ENCODE results near the gene PCDH9. TPM values are rescaled to one million over a fixed set of nuclear protein-coding genes. Genes with fewer than 3 reads are reported as not detected.
A peak's percentile ranks its signal among the peaks of the same experiment; 100 is the strongest.
"Not testable (repeated sequence)": the region's sequence is repeated elsewhere in the genome, so short reads cannot be mapped to it uniquely, and the experiment has no call there.

Gene PCDH9
- polyA plus RNA-seq, 1 donor = 2.1 TPM

DNA sequence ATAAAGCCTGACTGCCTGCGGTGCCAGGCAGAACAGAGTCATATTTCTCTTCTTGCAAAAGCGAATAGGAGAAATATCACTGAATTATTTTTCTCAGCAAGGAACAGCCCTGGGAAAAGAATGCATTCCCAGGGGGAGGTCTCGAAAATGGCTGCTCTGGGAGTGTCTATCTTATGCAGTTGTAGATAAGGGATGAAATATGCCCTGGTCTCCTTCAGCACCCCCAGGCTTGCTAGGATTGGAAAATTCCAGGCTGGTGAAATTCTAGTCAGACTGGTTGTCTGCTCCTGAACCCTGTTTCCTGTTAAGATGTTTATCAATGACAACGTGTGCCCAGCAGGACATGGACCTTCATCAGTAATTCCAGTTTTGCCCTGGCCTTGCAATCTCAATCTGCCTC, 469.5 kb downstream of the PCDH9 start:
- not testable (repeated sequence) for DNase-seq (ENCODE audit: low read depth)

DNA sequence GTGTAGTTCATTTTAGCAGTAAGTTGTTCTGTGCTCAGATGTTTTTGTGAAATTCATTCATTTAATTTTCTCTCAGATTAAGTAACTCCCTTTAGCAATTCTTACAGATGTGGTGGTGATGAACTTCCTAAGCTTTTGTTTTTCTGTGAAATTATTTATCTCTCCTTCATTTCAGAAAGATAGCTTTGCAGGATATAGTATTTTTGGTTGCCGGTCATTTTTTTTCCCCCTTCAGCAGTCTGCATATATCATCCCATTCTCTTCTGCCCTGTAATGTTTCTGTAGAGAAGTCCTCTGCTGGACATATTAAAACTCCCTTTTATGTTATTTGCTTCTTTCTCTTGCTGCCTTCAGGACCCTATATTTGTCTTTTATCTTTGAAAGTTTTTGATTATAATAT, 470.2 kb downstream of the PCDH9 start:
- no peak for DNase-seq (ENCODE audit: low read depth)

DNA sequence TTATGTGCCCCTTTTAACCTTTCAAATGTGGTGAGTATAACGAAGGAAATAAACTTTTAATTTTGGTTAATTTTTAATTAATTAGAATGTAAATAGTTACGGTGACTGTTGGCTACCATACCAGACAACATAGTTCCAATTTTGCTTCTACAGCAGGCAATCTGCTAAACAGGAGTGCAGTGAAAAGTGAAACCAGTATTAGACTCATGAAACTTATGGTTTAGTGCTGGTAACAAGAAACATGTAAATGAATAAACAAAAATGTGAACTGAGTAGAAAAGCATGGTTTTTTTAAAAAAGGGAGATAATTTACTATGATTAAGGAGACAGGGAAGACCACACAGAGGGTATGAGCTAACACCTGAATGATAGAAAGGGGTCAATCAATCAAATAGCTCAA, 478.4 kb downstream of the PCDH9 start:
- DNase-seq (ENCODE audit: low read depth) = no peak

DNA sequence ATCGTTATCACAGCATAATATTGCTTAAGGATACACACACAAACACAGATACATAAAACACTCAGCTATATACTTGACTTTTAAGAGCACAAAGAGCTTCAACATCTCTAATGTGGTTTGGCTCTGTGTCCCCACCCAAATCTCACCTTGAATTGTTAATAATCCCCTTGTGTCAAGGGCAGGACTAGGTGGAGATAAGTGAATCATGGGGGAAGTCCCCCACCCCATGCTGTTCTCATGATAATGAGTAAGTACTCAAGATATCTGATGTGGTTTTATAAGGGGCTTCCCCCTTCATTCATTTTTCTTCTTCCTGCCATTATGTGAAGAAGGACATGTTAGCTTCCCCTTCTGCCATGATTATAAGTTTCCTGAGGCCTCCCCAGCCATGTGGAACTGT, 481.4 kb downstream of the PCDH9 start:
- no peak for DNase-seq (ENCODE audit: low read depth)

DNA sequence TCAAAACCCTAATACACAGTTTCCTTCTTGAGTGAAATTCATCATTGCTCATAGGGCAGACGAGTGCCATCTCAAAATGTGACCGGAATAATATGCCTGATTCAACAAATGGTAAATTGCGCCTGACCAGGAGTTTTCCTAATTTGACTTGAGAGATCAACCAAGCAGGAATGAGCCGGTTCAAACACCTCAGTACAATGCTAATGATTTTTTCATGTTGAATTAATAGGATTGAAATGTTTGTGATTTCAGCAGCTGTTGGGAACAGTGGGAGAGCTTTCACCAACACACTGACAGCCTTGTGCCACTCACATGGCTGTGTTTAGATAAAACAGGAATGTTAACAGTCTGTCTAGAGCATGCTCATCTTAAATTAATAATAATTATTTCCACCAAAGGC, 484.8 kb downstream of the PCDH9 start:
- no peak for DNase-seq (ENCODE audit: low read depth)

DNA sequence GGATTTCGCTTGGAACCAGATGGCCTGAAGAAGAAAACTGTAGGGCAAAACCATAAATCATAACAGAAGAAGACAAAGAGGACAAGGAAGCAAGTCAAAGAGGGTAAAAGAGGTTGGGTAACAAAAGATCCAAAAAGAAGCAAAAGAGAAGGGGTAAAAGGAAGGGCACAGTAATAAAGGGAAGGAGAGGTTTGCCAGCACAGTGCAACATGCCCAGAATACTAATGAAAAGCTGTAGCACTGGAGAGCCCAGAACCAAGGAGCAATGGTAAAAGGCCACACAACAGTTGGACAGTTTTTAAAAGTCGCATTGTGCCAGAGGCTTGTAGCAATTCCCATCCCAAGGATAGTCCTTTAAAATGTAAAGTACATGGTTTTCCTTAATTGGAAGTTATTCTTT, 506.6 kb downstream of the PCDH9 start:
- DNase-seq (ENCODE audit: low read depth) = no peak

DNA sequence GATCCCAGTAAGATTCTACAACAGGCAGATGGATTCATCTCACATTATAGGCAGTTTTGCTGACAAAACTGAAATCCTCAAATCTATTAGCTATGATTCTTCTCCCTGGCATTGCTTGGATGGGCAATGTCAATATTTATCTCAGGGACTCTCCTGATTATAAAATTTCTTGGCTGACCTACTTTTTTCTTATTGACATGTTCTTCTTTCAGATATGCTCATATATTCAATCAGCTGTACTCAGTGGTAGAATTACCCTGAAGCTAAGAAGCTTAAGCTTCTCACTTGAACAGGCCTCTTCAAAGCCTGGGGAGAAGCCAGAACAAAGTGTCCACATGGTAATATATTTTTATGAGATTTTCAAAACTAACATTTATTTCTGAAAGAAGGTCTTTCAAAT, 513.6 kb downstream of the PCDH9 start:
- no peak for DNase-seq (ENCODE audit: low read depth)

DNA sequence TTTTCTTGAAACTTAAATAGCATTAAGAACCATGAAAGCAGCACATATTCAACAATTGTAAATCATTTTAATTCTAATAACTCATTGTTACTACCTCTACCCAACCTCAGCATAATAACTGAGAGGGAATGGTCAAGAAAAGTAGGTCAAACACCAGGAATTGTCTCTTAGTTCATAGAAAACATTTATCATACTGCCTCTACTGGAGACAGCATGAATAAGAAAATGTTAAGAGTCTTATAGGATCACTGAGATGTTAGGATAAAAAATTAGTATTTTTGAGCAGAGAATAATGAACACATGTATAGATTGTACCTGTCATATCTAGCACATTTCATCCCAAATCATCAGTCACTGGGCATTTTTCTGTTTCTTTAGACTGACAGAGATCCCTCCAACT, 515.3 kb downstream of the PCDH9 start:
- DNase-seq (ENCODE audit: low read depth) = no peak

DNA sequence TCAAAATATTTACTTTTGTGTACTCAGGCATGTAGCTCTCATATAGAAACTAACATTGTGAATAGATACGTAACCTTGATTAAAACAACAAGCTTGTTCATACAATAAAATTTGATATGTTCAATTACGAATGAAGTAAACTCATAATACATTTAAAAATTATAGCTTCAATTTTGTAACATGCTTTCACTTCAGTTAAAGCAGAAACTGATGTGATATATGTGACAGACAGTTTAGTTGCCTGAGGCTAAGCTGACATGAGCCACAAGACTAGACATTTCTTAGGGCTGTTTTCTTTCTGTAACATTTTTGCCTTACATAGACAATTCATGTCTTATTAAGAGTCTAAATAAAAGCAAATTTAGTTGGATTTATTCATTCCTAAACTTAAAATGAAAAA, 526.0 kb downstream of the PCDH9 start:
- DNase-seq (ENCODE audit: low read depth) = no peak

DNA sequence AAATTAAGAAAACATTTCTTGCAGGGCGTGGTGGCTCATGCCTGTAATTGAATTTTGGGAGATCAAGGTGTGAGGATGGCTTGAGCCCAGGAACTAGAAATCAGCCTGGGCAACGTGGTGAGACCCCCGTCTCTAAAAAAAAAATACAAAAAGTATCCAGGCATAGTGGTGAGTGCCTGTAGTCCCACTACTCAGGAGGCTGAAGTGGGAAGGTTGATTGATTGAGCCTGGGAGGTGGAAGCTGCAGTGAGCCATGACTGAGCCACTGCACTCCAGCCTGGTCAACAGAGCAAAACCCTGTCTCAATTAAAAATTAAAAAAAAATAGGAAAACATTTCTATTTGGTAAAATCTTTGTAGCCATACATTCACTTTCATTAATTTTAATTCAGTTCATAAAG, 526.5 kb downstream of the PCDH9 start:
- DNase-seq (ENCODE audit: low read depth) = no peak

DNA sequence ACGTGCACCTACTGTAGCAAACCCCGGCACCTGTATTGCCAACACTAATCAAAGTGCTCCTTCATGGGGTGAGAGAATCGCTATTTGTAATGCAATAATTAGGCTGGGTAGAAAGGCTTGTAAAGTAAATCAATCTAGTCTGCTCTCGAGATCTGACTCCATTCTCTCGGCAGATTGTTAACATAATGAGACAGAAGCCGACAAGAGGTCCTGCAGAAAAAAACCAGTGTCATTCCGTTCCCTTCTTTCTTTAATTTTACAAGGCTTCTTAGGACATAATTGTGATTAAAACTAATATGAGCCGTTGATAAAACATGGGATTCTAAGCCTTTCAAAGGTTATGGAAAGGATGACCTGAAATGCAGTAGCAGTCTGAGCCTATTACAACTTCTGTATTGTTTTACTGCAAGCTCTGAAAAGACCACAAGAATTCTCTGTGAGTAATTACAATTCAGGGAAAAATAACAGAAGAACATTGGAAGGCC, 530.0 kb downstream of the PCDH9 start:
- no peak for DNase-seq (ENCODE audit: low read depth)

DNA sequence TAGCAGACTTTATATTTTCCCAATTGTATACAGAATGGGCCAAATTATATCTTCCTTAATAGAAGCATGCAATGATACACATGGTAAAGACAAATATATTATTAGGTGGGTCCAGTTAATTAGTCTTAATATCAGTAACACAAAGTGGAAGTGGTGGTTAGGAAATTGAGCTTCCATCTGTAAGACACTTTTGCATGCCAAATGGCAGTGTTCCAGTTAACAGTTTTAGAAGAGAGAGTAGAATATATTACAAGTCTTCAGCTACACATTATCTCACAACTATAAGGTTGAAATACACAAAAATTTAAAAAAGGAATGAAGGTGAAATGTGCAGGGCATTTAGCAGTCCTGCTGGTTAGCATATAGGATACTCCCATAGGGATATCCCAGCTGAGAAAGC, 536.5 kb downstream of the PCDH9 start:
- DNase-seq (ENCODE audit: low read depth) = no peak

DNA sequence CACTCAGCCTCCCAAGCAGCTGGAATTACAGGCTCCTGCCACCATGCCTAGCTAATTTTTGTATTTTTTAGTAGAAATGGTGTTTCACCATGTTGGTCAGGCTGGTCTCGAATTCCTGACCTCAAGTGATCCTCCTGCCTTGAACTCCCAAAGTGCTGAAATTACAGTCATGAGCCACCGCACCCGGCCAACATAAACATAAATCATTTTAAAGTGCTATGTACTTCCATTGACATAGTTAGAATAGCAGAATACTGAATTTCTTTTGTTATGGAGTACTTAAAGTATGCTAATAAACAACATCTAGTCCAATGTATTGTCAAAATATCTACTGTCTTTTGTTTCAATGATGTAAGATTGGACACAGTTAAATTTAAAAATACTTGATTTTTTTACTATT, 539.0 kb downstream of the PCDH9 start:
- no peak for DNase-seq (ENCODE audit: low read depth)

DNA sequence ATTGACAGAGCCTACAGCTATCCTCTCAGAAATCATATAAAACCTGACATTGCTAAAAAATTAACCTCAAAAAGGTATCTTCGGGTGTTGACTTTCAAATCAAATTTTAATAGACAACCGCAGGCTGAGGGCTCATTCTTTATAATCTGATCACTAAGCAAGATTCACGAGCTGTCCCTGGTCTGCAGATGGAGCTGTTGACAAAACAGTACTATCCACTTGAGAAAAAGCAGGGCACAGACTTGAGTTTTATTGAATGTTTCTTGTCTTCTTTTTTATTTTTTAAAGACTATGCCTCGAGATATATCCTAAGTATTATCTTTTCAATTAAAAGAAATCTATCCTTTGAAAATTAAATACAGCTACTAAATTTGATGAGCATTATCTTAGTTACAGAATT, 540.5 kb downstream of the PCDH9 start:
- peak; percentile 25 for DNase-seq (ENCODE audit: low read depth)

DNA sequence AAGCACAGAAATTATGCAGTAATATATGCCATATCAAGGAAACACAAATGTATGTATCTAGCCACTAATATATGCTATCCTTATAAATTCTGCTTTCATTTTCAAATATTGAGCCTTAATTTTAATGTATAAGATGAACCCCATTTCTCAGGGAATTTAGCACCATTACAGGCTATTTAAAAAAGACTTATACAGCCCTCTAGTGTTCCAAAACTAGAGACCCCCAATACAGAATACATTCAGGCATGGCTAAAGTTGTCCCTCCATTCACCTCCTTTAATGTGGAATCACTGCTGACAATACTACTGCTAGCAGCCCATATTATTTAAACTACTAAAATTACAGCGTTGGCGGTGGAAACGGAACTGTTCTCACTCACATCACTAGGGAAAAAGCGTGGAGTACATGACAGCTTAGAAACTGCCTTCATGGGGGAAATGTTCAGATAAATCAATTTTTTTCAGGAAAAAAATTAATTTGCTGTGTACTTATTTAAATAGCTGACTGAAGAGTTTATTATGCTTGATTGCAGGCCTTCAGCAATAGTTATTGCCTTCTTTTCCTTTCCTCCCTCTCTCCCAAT, 541.0 kb downstream of the PCDH9 start:
- DNase-seq (ENCODE audit: low read depth) = no peak

DNA sequence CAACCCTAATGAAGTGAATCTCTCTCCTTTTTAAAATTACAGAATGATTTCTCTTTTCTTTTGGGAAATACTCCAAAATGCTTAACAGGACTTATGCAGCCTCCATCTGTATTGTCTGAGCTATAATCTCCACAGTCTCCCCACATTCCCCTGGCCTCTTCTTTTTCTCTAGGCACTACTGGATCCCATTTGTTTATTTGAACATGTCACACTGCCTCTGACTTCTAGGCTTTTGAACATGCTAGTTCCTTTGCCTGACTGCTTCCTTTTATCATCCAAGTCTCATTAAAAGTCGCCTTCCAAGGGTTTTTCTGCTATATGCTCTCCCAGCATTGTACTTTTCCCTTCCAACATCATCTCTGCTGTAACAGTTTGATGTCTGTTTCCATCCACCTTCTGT, 548.7 kb downstream of the PCDH9 start:
- DNase-seq (ENCODE audit: low read depth) = no peak

DNA sequence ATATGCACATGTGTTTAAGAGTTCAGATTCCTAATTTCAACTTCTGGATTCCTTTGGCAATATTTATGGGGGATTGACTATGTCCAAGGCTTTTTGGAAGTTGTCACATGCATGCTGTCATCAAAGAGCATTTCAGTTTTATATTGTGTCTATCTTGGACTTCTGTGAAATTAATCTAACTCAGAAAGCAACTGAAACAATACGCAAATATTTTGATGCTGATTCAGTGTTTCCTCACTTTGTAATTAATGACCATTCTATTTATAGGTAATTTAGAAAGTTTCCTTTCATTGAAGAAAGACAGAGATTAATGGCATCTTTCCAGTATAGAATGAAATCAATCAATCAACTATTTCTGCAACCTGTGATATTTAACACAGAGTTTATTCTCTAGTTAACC, 550.1 kb downstream of the PCDH9 start:
- no peak for DNase-seq (ENCODE audit: low read depth)

DNA sequence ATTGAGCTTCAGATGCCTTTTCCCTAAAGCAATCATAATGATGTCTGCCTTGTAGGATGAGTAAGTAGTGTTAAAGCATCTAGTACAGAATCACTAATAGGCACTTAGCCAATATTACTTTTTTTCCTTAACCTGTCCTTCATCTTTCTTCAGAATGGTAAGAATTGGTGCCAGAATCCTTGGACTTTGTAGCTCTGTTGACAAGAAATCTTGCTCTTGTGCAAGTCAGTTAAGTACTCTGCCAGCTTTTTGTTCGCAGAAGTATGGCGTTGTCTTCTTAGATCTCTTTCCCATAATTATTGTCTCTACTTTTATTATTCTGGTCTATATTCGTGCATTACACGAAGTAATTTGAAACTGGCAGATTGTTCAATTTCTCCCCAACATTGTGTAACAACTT, 554.5 kb downstream of the PCDH9 start:
- no peak for DNase-seq (ENCODE audit: low read depth)

DNA sequence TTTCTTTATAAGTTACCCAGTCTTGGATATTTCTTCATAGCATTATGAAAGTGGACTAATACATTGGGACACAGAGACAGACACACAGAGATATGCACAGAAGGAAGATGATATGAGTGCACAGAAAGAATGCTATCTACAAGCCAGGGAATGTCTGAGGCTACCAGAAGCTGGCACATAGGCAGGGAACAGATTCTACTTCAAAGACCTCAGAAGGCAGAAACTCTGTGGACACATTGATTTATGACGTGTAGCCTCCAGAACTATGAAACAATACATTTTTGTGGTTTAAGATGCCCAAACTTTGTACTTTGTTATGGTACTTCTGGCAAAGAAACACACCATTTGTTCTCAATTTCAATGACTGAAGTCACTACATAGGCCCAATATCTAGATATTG, 556.7 kb downstream of the PCDH9 start:
- DNase-seq (ENCODE audit: low read depth) = no peak

DNA sequence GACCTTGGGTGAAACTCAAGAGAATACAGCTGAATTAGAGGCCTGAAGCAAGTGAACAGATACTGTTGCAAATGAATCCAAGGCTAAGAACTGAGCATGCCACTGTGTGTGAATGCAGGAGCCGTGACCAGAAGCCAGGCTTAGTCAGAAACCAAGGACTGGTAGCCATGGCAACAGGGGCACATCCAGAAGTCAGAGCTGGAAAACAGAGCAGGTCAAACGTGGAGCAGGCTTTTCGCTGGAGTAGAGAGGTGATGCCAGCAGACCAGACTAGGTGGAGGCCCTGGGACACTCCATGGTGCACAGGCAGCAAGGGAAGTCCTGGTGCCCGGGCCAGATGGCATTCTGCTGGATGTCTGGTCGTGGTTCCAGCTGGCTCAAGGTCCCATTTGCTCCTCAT, 564.1 kb downstream of the PCDH9 start:
- no peak for DNase-seq (ENCODE audit: low read depth)

DNA sequence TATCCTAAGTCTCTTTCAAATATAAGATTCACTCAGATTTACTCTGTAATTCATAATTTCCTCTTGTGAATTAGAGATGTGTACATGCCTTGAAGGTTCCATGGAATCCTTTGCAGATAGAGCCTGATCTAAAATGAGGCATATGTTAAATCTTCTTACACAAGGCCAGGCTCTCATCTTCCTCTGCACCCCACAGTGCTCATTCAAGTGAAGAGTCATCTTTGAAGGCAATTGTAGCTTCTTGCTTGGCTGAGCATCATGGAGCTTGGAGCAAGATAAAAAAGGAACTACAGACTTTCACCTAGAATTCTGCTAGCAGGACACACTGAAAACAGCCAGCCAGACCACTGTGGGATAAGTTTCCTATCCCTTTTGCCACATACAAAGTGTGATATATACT, 566.4 kb downstream of the PCDH9 start:
- no peak for DNase-seq (ENCODE audit: low read depth)

DNA sequence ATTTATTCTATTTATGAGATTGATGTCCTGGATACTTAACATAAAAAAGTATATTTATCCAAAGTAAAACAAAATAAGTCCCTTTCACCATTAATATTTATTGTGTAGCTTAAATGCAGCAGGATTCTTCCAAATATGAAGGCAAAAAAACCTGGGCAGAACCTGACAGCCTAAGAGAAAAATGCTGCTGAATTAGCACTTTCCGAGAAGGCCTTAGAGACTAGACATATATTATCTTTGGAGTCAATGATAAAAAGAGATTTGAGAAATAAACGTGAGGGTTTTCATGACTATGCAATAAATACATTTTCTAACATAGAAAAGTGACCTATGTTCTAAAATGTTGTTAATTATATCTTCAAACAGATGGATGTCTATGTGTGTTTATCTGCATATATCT, 566.9 kb downstream of the PCDH9 start:
- no peak for DNase-seq (ENCODE audit: low read depth)

DNA sequence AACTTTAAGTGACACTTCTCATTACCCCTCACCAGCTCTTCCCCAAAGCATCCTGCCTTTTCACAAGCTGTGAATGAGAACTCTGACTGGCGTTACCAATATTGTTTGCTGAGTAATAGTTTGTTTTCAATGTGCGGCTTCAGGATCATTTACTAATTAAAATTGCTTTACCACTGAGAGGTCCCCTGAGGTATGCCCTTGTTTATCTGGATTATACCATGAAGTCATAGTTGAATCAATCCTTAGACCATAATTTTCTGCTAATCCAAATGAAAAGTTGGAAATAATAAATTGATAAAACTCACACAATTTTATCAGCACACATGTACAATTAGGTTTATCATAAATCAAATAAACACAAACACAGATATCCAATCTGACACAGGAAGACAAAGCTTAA, 568.8 kb downstream of the PCDH9 start:
- no peak for DNase-seq (ENCODE audit: low read depth)

DNA sequence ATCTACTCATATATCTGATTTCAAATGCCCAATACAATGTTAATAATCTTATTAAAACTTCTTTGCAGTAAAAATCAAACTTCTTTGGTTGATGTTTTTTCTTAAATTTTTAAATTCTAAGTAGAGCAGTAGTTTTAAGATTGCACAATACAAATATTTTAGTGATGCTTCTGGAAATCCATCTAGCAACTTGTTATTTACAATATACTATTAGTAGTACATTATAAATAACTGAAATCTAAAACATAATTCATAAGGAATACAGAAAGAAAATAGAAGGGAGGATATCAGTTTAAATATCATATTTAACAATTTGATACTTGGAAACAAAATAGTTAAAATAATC, 569.7 kb downstream of the PCDH9 start:
- DNase-seq (ENCODE audit: low read depth) = no peak
